GM12872 (cell line): Measurements from ENCODE around the gene PIEZO2.

Experiments used
- CTCF ChIP-seq: IDR thresholded peaks from 3 replicates; pipeline ENCODE4 v1.5.1; 2011; ENCODE audit warnings: low read depth, mild to moderate bottlenecking, low read length, moderate library complexity; ENCODE audit not compliant: insufficient read depth

The PIEZO2 gene

GRCh38 chr18:11020161-11020853 is 129.1 kb downstream of the PIEZO2 start:
- no peak for TF ChIP-seq CTCF

- no peak for TF ChIP-seq CTCF
These were observed 129.9 kb downstream of the PIEZO2 start for GRCh38 chr18:11019295-11020105.

DNA sequence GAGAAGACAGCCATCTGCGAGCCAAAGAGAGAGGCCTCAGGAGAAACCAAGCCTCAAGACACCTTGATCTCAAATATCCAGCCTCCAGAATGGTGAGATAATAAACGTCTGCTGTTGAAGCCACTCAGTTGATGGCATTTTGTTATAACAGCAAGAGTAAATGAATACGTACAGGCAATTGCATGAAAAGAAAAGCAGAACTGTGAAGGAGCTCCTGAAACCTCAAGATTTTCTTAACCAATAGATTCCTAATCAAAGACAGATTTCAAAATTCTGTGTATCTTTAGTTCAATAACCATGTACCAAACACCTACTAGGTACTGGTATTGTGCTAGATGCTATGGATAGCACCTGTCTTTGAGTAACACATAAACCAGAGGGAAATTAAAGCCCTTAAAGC is 139.5 kb downstream of the PIEZO2 start:
- no peak for TF ChIP-seq CTCF

DNA sequence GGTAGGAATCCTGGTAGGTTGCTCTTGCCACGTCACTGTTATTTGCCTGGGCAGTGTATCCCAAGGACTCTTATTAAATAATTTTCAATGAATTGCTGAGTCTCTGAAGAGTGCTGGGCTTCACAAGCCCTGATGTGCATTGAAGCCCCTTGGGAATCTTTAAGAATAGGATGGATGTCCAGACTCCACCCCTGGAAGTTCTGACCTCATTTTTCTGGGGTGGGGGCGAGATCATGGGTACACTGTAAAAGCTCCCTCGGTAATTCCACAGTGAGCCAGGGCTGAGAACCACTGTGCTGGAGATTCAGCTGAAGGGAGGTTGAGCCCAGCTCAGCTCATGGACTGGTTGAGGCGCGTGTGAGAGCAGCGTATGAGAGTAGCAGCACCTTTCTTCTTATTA is 140.2 kb downstream of the PIEZO2 start:
- TF ChIP-seq CTCF, result no peak

DNA sequence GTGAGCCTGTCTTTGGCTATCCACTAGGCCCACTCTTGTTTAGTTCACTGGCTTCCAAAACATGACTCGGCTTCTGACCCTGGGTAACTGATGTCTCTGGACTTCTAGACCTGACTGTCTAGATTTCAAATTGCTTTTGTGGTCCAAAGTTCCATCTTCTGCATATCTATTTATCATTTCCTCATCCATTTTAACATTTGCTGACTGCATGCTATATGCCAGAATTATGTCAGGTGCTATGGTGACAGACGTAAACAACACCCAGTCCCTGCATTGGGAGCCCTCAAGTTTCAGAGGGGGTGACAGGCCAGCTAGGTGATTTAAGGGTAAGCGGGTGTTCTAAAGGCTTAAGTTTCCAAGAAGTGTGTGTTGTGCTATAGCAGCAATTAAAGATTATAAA is 140.9 kb downstream of the PIEZO2 start:
- no peak for TF ChIP-seq CTCF

- TF ChIP-seq CTCF, result no peak
These were observed 143.8 kb downstream of the PIEZO2 start for GRCh38 chr18:11005528-11005927.

DNA sequence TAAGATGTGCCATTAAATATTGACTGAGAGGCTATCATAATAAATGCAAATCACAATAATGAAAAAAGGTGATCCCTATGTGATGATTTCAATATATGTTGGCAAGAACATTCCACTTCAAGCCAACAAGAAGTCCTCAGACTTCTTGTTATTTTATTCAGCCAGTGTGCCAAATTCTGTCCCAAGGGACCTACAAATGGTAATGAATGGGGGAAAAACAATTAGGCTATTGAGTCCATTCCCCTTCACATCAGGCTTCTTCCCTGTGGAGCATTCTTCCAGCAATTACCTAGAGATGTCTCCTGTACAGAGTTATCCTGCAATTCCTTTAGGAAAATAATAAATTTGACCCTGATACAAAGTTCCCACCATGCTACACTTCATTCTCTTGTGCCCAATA is 144.4 kb downstream of the PIEZO2 start:
- TF ChIP-seq CTCF, result no peak
